ENCODE measurements around the gene MGARP.

MGARP gene

GRCh38 chr4:139245590-139245989, 34.4 kb downstream of the MGARP start:
- in situ Hi-C loops (cut with MboI; ENCODE audit: low sequenced_read_pairs): no loop called here

GRCh38 chr4:139243448-139244365, 36.3 kb downstream of the MGARP start:
- in situ Hi-C loops (cut with MboI; ENCODE audit: low sequenced_read_pairs): no loop called here

GRCh38 chr4:139242511-139243051, 37.4 kb downstream of the MGARP start:
- in situ Hi-C loops (cut with MboI; ENCODE audit: low sequenced_read_pairs): no loop called here

GRCh38 chr4:139241784-139242151, 38.3 kb downstream of the MGARP start:
- in situ Hi-C loops (cut with MboI; ENCODE audit: low sequenced_read_pairs): no loop called here

GRCh38 chr4:139241086-139241783, 38.8 kb downstream of the MGARP start:
- in situ Hi-C loops (cut with MboI; ENCODE audit: low sequenced_read_pairs): no loop called here

- in situ Hi-C loops (cut with MboI; ENCODE audit: low sequenced_read_pairs): no loop called here
Observed at GRCh38 chr4:139239127-139239772, 40.8 kb downstream of the MGARP start.

GRCh38 chr4:139234253-139234652, 45.8 kb downstream of the MGARP start:
- in situ Hi-C loops (cut with MboI; ENCODE audit: low sequenced_read_pairs): no loop called here

GRCh38 chr4:139229534-139230039, 50.4 kb downstream of the MGARP start:
- in situ Hi-C loops (cut with MboI; ENCODE audit: low sequenced_read_pairs): no loop called here

GRCh38 chr4:139227729-139228404, 52.2 kb downstream of the MGARP start:
- in situ Hi-C loops (cut with MboI; ENCODE audit: low sequenced_read_pairs): no loop called here

- in situ Hi-C loops (cut with MboI; ENCODE audit: low sequenced_read_pairs): no loop called here
Observed at GRCh38 chr4:139223682-139224317, 56.2 kb downstream of the MGARP start.

- in situ Hi-C loops (cut with MboI; ENCODE audit: low sequenced_read_pairs): no loop called here
Observed at GRCh38 chr4:139222215-139222614, 57.8 kb downstream of the MGARP start.

- in situ Hi-C loops (cut with MboI; ENCODE audit: low sequenced_read_pairs): no loop called here
Observed at GRCh38 chr4:139221687-139222086, 58.3 kb downstream of the MGARP start.

- in situ Hi-C loops (cut with MboI; ENCODE audit: low sequenced_read_pairs): no loop called here
Observed at GRCh38 chr4:139219450-139220055, 60.5 kb downstream of the MGARP start.
